ENCODE measurements around the gene CEP97. TPM values are rescaled to one million over a fixed set of nuclear protein-coding genes. Genes with fewer than 3 reads are reported as not detected.

The CEP97 gene
- total and polyA plus RNA-seq, 2 experiments from 2014 or later = 5.0 to 19.0 TPM

DNA sequence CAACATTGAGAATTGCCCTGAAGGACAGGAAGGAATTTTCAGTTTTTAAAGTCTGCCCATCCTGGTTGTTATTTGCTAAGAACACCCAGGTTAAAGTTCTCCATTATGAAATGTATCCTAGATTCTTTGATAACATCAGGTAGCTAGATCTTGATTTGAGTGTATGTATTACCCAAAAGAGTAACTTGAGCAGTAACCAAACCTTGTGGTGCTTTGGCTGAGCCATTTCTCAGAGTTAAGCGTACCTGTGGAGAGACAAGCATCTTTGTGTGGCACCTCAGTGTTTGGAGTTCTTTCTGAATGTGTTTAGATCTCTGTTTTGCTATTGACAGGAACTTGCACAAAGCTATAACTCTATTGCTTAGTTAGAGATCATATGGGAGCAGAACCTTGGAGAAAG, 20.4 kb downstream of the CEP97 start:
- DNase-seq (ENCODE audit: low spot score) (no peak), ATAC-seq (no peak)
- H3K4me1 Mint-ChIP-seq = no peaks in the 10 kb centered on the region
- no peak overlapping the region for H2AFZ ChIP-seq
- H3K4me3 Mint-ChIP-seq = no peak overlapping the region
- H3K4me2 ChIP-seq = no peak overlapping the region
- H3K4me3 ChIP-seq = no peak overlapping the region
- peaks cover 45% of the 10 kb centered on the region for H3K36me3 Mint-ChIP-seq (ENCODE audit: low read depth)
- no peaks in the 10 kb centered on the region for H3K9me2 ChIP-seq (ENCODE audit: insufficient read depth)
- H4K20me1 ChIP-seq (replicated peaks; ENCODE audit: insufficient read depth) = no peaks in the 10 kb centered on the region
- peaks cover 22% of the 10 kb centered on the region; the same call in 2 of the 3 replicates for H3K9me3 Mint-ChIP-seq
- H3K27ac ChIP-seq (ENCODE audit: low read depth) = no peak overlapping the region
- H3K79me2 ChIP-seq (replicated peaks; ENCODE audit: insufficient read depth) = no peaks in the 10 kb centered on the region
- H3F3A ChIP-seq (replicated peaks; ENCODE audit: low read depth) = no peaks in the 10 kb centered on the region
- H3K27me3 Mint-ChIP-seq (ENCODE audit: insufficient read depth, low read depth, poor library complexity) = peaks cover 2% of the 10 kb centered on the region
- no peak overlapping the region for H3K27ac Mint-ChIP-seq
- H3K4me1 ChIP-seq (ENCODE audit: insufficient read depth) = no peaks in the 10 kb centered on the region
- H3K27me3 ChIP-seq (ENCODE audit: insufficient read depth) = no peaks in the 10 kb centered on the region
- TF ChIP-seq ZNF114 (CRISPR knock-in tag; IDR thresholded peaks at IDR 0.05) (no peak), EZH2phosphoT487 (IDR thresholded peaks at IDR 0.05; ENCODE audit: unreplicated experiment) (no peak), ZNF462 (CRISPR knock-in tag; IDR thresholded peaks at IDR 0.05) (no peak), NANOG (IDR thresholded peaks at IDR 0.05; ENCODE audit: borderline replicate concordance) (no peak), ZNF331 (CRISPR knock-in tag; IDR thresholded peaks at IDR 0.05; ENCODE audit: low read depth) (no peak), POLR2AphosphoS5 (IDR thresholded peaks at IDR 0.05; ENCODE audit: low read depth) (no peak), JUNB (IDR thresholded peaks at IDR 0.05; ENCODE audit: unreplicated experiment) (no peak), STAT1 (IDR thresholded peaks at IDR 0.05; ENCODE audit: unreplicated experiment) (no peak), CTCF (conservative IDR thresholded peaks at IDR 0.05; ENCODE audit: low read depth in 2 of 2) (no peak), CREB1 (CRISPR knock-in tag; IDR thresholded peaks at IDR 0.05; ENCODE audit: low read depth) (no peak), EZH2 (IDR thresholded peaks at IDR 0.05; ENCODE audit: low read depth, unreplicated experiment) (no peak)
- TF ChIP-seq, protein P1, sequence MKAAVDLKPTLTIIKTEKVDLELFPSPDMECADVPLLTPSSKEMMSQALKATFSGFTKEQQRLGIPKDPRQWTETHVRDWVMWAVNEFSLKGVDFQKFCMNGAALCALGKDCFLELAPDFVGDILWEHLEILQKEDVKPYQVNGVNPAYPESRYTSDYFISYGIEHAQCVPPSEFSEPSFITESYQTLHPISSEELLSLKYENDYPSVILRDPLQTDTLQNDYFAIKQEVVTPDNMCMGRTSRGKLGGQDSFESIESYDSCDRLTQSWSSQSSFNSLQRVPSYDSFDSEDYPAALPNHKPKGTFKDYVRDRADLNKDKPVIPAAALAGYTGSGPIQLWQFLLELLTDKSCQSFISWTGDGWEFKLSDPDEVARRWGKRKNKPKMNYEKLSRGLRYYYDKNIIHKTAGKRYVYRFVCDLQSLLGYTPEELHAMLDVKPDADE (IDR thresholded peaks at IDR 0.05) = no peak
- TF ChIP-seq, protein P2, sequence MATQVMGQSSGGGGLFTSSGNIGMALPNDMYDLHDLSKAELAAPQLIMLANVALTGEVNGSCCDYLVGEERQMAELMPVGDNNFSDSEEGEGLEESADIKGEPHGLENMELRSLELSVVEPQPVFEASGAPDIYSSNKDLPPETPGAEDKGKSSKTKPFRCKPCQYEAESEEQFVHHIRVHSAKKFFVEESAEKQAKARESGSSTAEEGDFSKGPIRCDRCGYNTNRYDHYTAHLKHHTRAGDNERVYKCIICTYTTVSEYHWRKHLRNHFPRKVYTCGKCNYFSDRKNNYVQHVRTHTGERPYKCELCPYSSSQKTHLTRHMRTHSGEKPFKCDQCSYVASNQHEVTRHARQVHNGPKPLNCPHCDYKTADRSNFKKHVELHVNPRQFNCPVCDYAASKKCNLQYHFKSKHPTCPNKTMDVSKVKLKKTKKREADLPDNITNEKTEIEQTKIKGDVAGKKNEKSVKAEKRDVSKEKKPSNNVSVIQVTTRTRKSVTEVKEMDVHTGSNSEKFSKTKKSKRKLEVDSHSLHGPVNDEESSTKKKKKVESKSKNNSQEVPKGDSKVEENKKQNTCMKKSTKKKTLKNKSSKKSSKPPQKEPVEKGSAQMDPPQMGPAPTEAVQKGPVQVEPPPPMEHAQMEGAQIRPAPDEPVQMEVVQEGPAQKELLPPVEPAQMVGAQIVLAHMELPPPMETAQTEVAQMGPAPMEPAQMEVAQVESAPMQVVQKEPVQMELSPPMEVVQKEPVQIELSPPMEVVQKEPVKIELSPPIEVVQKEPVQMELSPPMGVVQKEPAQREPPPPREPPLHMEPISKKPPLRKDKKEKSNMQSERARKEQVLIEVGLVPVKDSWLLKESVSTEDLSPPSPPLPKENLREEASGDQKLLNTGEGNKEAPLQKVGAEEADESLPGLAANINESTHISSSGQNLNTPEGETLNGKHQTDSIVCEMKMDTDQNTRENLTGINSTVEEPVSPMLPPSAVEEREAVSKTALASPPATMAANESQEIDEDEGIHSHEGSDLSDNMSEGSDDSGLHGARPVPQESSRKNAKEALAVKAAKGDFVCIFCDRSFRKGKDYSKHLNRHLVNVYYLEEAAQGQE (IDR thresholded peaks at IDR 0.05; ENCODE audit: unreplicated experiment) = no peak
- peaks cover 5% of the 10 kb centered on the region; the same call in 1 of the 2 replicates for H3K36me3 ChIP-seq (ENCODE audit: insufficient read depth)
